DOHH2 (cell line): Measurements from ENCODE around the gene SORT1.

Experiments used
- CTCF ChIP-seq: fragments of 200-600 bp; sonication (generic); IDR thresholded peaks from one replicate; pipeline ENCODE4 v1.5.1; 2014; ENCODE audit warnings: antibody characterized with exemption, mild to moderate bottlenecking, low read depth, low read length; ENCODE audit not compliant: poor library complexity, severe bottlenecking
- EZH2phosphoT487 ChIP-seq: fragments of 200-600 bp; sonication (generic); IDR thresholded peaks from 2 replicates; pipeline ENCODE4 v1.6.1; 2017; ENCODE audit warnings: borderline replicate concordance, mild to moderate bottlenecking, antibody characterized with exemption, low read length, moderate library complexity, mixed read lengths

- TF ChIP-seq CTCF: no peak
- TF ChIP-seq EZH2phosphoT487: no peak
Observed at GRCh38 chr1:109371341-109371739, 26.4 kb downstream of the SORT1 start.
